Activated CD4-positive, alpha-beta T cell treated with anti-CD3 and anti-CD28 coated beads, Interleukin-2, amount 10 ng/mL, durations not matched to agents 7 days and 5 days (primary cell): ENCODE data around the gene MVB12B. TPM values are rescaled to one million over a fixed set of nuclear protein-coding genes. Genes with fewer than 3 reads are reported as not detected.

Source experiments
- CTCF ChIA-PET: fragments of 350-600 bp; sonication (Branson Sonifier 250); formaldehyde crosslinking; loops from one replicate; lab custom pipeline; 2021; ENCODE audit warnings: antibody characterized with exemption; lab: Charles Lee
- POLR2A ChIA-PET: fragments of 350-600 bp; sonication (Branson Sonifier 250); formaldehyde crosslinking; loops from one replicate; lab custom pipeline; 2021; ENCODE audit warnings: antibody characterized with exemption; lab: Charles Lee
- DNase-seq: peaks from one replicate; pipeline ENCODE4 v3.0.0-alpha.2; 2020
- H3K27ac Mint-ChIP-seq: one replicate; pipeline ENCODE4 v1.8.0; 2021; ENCODE audit warnings: mild to moderate bottlenecking, moderate library complexity, mixed read lengths
- H3K27me3 Mint-ChIP-seq: one replicate; pipeline ENCODE4 v1.8.0; 2021; ENCODE audit warnings: mixed read lengths
- H3K36me3 Mint-ChIP-seq: one replicate; pipeline ENCODE4 v1.8.0; 2021; ENCODE audit warnings: low read depth, mixed read lengths
- H3K4me1 Mint-ChIP-seq: one replicate; pipeline ENCODE4 v1.8.0; 2021; ENCODE audit warnings: mixed read lengths
- H3K4me3 Mint-ChIP-seq: one replicate; pipeline ENCODE4 v1.8.0; 2021; ENCODE audit warnings: mild to moderate bottlenecking, moderate library complexity, mixed read lengths
- H3K9me3 Mint-ChIP-seq: one replicate; pipeline ENCODE4 v1.8.0; 2021; ENCODE audit warnings: mixed read lengths
- total RNA-seq, 2 experiments: library from RNA; stranded (reverse); gene quantifications; one replicate each; pipeline ENCODE4 v1.2.3, GENCODE V29; 2021

MVB12B gene
- total RNA-seq, 2 experiments from 2014 or later, result 7.3 to 7.6 TPM

DNA sequence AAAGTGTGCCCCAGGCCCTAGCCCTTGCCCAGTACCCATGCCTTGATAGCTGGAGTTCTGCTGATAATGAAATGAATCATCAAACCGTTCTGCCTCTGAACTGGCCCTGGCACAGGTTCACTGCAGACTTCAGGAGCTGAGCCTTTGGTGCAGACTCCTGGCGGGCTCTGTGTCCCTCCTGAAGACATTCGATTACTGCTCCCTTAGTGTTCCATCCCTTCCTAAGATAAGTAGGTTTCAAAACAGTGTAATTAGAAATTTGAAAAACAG is 97.2 kb downstream of the MVB12B start:
- Mint-ChIP-seq H3K4me1 (peaks cover 39% of the 10 kb centered on the region), H3K4me3 (no peak overlapping the region), H3K27me3 (no peaks in the 10 kb centered on the region), H3K36me3 (peaks cover 4% of the 10 kb centered on the region), H3K9me3 (no peaks in the 10 kb centered on the region), H3K27ac (peak overlapping the region; percentile 48)
- DNase-seq, result no peak
- ChIA-PET CTCF (interaction anchor here (1.0 to 1.5 kb wide), 3 partner anchors 13 to 49 kb away, joined by 3 to 6 read pairs (median 4); no protein-coding TSS in a partner anchor), POLR2A (no interaction called here)

DNA sequence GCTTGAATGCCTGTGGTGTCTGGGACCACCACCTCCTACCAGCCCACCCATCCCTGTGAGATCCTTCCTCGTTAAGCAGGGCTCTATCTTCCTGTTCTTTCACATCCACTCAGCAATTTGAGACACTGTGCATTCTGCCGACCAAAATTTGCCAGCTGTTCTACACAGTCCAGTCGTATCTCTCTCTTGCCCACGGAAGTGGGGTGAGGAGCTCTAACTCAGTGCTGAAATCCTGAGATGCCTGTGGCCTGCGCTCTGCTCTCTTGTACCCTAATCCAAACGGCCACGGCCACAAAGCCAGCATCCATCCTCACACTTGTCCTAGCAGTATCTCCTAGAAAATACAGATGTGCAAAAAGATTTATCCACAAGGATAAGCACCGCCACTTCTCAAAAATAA is 97.9 kb downstream of the MVB12B start:
- ChIA-PET POLR2A (no interaction called here), CTCF (interaction anchor here (0.6 kb wide), 1 partner anchor 1120 kb away, joined by 4 read pairs; no protein-coding TSS in a partner anchor)
- DNase-seq, result no peak
- H3K27me3 Mint-ChIP-seq, result no peaks in the 10 kb centered on the region
- peaks cover 32% of the 10 kb centered on the region for H3K4me1 Mint-ChIP-seq
- H3K36me3 Mint-ChIP-seq, result peaks cover 4% of the 10 kb centered on the region
- no peak overlapping the region for H3K4me3 Mint-ChIP-seq
- H3K9me3 Mint-ChIP-seq, result no peaks in the 10 kb centered on the region
- no peak overlapping the region for H3K27ac Mint-ChIP-seq

DNA sequence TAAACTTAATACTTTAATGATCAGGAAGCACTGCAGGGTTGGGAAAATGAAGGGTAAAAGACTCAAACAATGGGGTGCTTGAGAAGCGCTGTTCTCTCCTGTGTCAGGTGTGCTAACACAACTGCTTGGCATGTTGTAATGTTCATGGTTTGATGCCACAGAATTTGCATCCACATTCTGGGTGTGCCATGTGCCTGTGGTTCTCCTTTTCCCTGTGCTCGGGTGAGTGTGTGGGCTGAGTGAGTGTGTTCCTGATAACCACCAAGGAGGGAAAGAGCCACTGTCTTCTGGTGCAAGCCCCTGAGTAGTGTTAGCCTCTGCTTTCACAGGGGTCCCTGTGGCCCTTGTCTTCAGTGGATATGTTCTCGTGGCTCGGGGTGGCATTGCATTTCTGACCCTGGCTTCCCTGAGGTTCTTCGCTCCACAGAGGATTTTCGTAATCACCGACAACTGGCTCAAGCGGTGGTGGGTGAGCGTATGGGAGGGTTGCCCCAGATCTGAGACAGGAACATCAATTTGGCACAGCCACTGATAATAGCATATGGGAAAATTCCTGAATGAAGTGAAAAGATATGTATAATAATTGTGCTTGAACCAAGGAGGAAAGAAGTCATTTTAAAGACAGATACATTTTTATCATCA is 102.0 kb downstream of the MVB12B start:
- POLR2A ChIA-PET, result no interaction called here
- peaks cover 2% of the 10 kb centered on the region for H3K27me3 Mint-ChIP-seq
- CTCF ChIA-PET, result no interaction called here
- no peaks in the 10 kb centered on the region for H3K9me3 Mint-ChIP-seq
- H3K4me1 Mint-ChIP-seq, result peaks cover 9% of the 10 kb centered on the region
- H3K4me3 Mint-ChIP-seq, result no peak overlapping the region
- peaks cover 6% of the 10 kb centered on the region for H3K36me3 Mint-ChIP-seq
- H3K27ac Mint-ChIP-seq, result no peak overlapping the region
- DNase-seq, result no peak

DNA sequence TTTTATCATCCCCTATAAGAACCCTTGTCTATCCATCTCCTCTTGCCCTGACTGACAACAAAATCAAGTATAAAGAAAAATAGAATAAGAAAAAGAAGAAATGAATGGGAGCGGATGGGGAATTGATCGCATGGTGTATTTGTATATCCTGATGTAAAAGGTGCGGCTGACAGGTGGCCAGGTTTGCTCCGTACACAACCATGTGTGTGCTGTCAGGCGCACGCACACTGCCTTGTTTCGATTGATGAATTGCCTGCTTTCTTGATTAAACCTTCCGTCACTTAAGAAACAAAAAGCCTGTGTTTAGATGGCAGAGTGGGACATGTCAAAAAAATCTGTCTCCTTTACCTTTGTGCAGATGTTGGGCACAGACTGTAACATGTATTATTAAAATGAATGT is 102.6 kb downstream of the MVB12B start:
- Mint-ChIP-seq H3K27me3 (peaks cover 2% of the 10 kb centered on the region), H3K4me1 (peaks cover 4% of the 10 kb centered on the region), H3K9me3 (no peaks in the 10 kb centered on the region), H3K4me3 (no peak overlapping the region), H3K36me3 (peaks cover 6% of the 10 kb centered on the region), H3K27ac (no peak overlapping the region)
- ChIA-PET POLR2A (no interaction called here), CTCF (no interaction called here)
- DNase-seq, result no peak

DNA sequence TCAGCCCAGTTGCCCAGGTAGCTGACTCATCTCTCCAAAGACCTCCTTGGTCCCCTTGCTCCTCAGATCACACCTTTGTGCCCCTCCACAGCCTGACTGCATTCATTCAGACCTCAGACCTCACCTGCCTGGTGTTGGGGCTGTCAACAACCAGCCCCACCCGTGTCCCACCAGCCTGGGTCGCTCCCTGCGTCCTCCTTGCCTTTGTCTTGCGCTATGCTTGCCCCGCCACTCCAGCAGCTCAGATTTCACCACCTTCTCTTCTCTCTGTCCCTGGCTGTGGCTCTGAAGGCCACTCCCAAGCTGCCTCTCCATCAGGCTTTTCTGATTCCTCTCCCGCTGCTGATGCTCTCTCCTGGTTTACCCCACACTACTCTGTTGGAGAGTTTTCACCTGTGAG is 103.5 kb downstream of the MVB12B start:
- CTCF ChIA-PET, result no interaction called here
- POLR2A ChIA-PET, result no interaction called here

DNA sequence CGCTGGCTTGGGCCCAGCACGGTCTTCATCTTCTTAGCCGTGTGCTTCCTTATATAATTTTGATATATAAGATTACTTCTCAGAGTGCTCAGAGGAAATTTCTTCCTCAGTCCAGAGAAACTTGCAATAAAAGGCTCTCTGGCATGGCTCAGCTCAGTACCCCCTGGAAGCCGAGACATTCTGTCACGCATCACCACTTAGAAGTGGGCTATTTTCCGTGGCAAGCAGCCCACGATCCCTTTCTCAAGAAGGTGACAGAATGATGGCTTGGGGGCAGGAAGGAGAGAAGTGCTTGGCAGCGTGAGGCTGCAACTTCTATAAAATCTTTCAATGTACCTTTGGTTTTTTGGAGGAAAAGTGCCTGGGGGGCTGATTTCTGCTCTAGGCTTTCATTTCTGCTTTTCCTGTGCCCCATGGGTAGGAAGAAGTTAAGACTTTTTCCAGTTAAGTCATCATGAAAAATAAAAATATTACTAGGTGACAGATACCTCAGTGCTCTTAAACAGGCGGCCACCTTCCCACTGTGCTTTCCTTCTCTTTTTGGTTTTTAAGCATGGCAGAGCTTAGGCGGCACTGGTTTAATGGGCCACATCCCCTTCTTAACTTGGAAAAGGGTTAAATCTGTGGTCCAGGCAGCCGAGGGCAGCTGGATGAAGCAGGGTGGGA is 104.6 kb downstream of the MVB12B start:
- CTCF ChIA-PET, result no interaction called here
- no peak overlapping the region for H3K4me3 Mint-ChIP-seq
- H3K9me3 Mint-ChIP-seq, result no peaks in the 10 kb centered on the region
- DNase-seq, result no peak
- H3K4me1 Mint-ChIP-seq, result no peaks in the 10 kb centered on the region
- POLR2A ChIA-PET, result no interaction called here
- no peak overlapping the region for H3K27ac Mint-ChIP-seq
- H3K36me3 Mint-ChIP-seq, result peaks cover 2% of the 10 kb centered on the region
- peaks cover 8% of the 10 kb centered on the region for H3K27me3 Mint-ChIP-seq

More for the DNA sequence above, 103.5 kb downstream of the MVB12B start:
- DNase-seq, result no peak
- peaks cover 2% of the 10 kb centered on the region for H3K36me3 Mint-ChIP-seq
- H3K4me1 Mint-ChIP-seq, result no peaks in the 10 kb centered on the region
- H3K27me3 Mint-ChIP-seq, result peaks cover 2% of the 10 kb centered on the region
- H3K27ac Mint-ChIP-seq, result no peak overlapping the region
- H3K4me3 Mint-ChIP-seq, result no peak overlapping the region
- no peaks in the 10 kb centered on the region for H3K9me3 Mint-ChIP-seq

DNA sequence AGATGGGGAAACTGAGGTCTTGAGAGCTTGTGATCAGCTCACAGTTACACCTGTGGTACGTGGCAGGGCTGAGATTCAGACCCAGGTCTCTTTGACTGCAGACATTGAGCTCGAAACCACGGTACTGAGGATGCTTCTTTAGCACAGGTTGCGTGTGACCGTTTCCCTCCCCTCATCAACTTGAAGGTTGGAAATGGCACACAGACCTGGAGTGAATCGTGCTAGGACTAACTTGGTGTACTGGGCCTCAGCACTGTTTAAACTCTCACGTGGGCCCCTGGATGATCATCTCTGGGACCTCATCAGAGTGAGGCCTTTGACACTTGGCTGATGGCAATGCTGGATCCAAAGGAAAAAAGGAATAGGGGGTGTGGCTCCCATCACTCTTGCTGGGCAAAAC is 106.0 kb downstream of the MVB12B start:
- H3K27me3 Mint-ChIP-seq, result peaks cover 8% of the 10 kb centered on the region
- no peak overlapping the region for H3K27ac Mint-ChIP-seq
- no peak overlapping the region for H3K4me3 Mint-ChIP-seq
- no peaks in the 10 kb centered on the region for H3K4me1 Mint-ChIP-seq
- POLR2A ChIA-PET, result no interaction called here
- peaks cover 2% of the 10 kb centered on the region for H3K36me3 Mint-ChIP-seq
- no peak for DNase-seq
- H3K9me3 Mint-ChIP-seq, result no peaks in the 10 kb centered on the region
- CTCF ChIA-PET, result interaction anchor here (1.0 kb wide), 1 partner anchor 12 kb away, joined by 4 read pairs; no protein-coding TSS in a partner anchor

DNA sequence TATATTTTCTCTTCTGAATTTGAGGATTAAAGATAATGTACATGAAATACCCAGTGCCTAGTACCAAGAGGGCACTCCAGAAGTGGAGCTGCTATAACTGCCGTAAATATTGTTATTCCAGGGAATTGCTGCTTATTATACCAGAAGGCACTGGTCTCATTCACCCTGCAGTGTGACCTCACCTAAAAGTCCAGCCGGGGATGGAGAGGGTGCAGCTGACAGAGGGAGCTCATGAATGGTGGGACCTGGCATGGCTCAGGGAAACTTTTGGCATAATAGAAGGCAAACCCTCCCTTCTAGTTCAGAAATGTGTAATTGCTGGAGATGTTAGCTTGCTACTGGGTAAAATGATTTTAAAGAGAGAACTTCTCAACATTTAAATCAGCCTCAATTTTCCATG is 108.5 kb downstream of the MVB12B start:
- no peaks in the 10 kb centered on the region for H3K9me3 Mint-ChIP-seq
- H3K4me3 Mint-ChIP-seq, result no peak overlapping the region
- no peak for DNase-seq
- ChIA-PET CTCF (interaction anchor here (0.6 to 1.0 kb wide), 4 partner anchors 8 to 66 kb away, joined by 3 to 4 read pairs (median 4); no protein-coding TSS in a partner anchor), POLR2A (no interaction called here)
- H3K27ac Mint-ChIP-seq, result no peak overlapping the region
- peaks cover 8% of the 10 kb centered on the region for H3K27me3 Mint-ChIP-seq
- peaks cover 7% of the 10 kb centered on the region for H3K4me1 Mint-ChIP-seq
- H3K36me3 Mint-ChIP-seq, result peaks cover 2% of the 10 kb centered on the region

DNA sequence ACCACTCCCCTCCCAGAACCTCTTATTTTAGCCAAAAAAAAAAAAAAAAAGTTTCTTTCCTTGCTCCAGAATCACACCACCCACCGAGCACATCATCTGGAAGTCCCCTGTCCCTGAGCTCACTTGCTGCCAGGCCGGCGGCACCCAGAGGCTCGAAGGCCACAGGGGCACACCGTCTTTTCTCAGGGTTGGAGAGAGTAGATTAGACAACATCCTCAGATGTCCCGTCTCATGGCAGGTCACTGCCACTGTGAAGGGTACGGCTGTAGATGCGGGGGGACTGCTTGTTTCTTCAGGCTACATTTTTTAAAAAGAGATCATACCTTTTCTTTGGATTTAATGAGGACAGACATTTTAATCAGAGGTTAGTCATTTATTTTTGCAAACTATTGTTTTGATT is 109.0 kb downstream of the MVB12B start:
- ChIA-PET POLR2A (no interaction called here), CTCF (interaction anchor here (1.0 kb wide), 2 partner anchors 9 to 64 kb away, joined by 3 read pairs; no protein-coding TSS in a partner anchor)
- no peak overlapping the region for H3K4me3 Mint-ChIP-seq
- no peak for DNase-seq
- H3K36me3 Mint-ChIP-seq, result no peaks in the 10 kb centered on the region
- peaks cover 7% of the 10 kb centered on the region for H3K4me1 Mint-ChIP-seq
- peaks cover 8% of the 10 kb centered on the region for H3K27me3 Mint-ChIP-seq
- no peaks in the 10 kb centered on the region for H3K9me3 Mint-ChIP-seq
- no peak overlapping the region for H3K27ac Mint-ChIP-seq

DNA sequence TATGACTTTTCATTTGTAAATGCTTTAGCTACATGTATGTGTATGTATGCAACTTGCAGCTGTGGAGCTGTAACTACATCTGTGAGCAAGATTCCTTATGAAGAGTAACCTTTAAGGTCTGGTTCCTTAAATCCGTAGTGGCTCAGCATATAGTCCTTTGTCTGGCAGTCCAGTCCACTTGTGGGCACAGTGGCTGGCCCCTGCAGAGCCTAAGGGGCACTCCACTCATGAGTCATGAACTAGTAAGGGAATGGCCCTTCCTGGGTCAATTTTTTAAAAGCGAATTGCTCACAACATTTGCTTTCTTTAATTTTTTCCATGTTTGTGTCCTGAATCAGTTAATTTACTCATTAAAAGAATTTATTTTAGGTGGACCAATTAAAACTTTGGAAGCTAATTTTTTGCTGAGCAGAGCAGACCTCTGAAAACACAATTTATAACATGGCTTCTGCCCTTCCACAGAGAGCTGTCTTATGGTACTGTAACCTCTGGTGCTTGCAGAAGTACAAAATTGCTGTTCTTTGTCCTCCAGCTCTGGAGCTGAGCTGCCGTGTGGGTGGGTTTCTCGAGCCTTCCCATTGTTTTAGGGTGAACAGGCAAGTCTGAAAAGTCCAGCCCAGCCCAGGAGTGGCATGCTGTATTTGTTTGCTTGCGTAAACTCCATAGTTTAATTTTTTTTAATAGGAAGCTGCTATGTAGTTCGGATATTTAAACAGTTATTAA is 110.1 kb downstream of the MVB12B start:
- Mint-ChIP-seq H3K4me1 (peaks cover 7% of the 10 kb centered on the region), H3K4me3 (no peak overlapping the region), H3K27ac (no peak overlapping the region), H3K27me3 (peaks cover 8% of the 10 kb centered on the region), H3K9me3 (no peaks in the 10 kb centered on the region), H3K36me3 (no peaks in the 10 kb centered on the region)
- DNase-seq, result no peak
- ChIA-PET CTCF (interaction anchor here (0.8 to 1.4 kb wide), 3 partner anchors 9 to 20 kb away, joined by 3 to 4 read pairs (median 3); no protein-coding TSS in a partner anchor), POLR2A (no interaction called here)

DNA sequence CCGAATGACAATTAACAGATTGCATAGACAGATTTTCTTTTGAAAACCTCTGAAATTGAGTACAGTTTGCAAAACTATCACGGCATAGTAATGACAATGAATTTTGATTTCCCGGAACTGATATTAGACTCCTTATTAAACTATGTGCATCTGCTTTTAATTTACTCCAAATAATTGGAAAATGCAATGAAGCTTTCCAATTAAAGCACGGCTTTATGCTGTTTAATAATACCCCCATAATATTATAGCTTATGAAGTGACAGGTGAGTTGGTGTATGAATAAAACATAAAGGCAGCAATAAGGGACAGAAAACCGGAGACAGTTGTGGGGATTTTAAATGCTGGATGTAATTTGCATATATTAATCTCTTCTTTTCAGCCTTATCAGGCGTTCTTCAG is 110.6 kb downstream of the MVB12B start:
- Mint-ChIP-seq H3K27me3 (peaks cover 8% of the 10 kb centered on the region), H3K4me1 (peaks cover 7% of the 10 kb centered on the region), H3K4me3 (no peak overlapping the region), H3K27ac (no peak overlapping the region), H3K9me3 (peaks cover 3% of the 10 kb centered on the region), H3K36me3 (no peaks in the 10 kb centered on the region)
- ChIA-PET POLR2A (no interaction called here), CTCF (interaction anchor here (0.8 to 1.4 kb wide), 4 partner anchors 9 to 34 kb away, joined by 3 to 4 read pairs (median 3); no protein-coding TSS in a partner anchor)
- DNase-seq, result no peak

DNA sequence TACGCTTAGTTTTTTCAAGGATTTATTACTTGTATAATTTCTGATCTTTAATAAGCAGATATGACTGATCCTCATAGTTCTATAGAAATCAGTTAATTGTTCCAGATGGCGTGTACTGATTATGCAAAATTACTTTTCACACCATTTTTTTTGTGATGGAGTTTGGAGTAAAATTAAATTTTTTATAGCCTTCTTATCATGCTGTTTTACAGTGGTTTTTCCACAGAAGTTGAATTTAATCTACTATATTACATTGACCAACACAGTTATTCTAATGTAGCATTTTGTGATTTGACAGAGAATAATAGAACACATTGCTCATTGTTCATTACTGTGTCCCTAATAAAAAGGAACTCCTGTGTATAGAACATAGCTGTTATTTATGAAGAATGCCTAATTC is 111.1 kb downstream of the MVB12B start:
- POLR2A ChIA-PET, result no interaction called here
- Mint-ChIP-seq H3K36me3 (no peaks in the 10 kb centered on the region), H3K27ac (no peak overlapping the region), H3K4me1 (peaks cover 7% of the 10 kb centered on the region), H3K4me3 (no peak overlapping the region), H3K27me3 (peaks cover 8% of the 10 kb centered on the region), H3K9me3 (peaks cover 4% of the 10 kb centered on the region)
- CTCF ChIA-PET, result interaction anchor here (0.8 to 1.0 kb wide), 2 partner anchors 14 to 33 kb away, joined by 3 read pairs; no protein-coding TSS in a partner anchor
- no peak for DNase-seq
